Smooth muscle cell of the coronary artery (primary cell): ENCODE data around the gene CLIP4. TPM values are rescaled to one million over a fixed set of nuclear protein-coding genes. Genes with fewer than 3 reads are reported as not detected.

Experiments
- total RNA-seq: library from RNA; depleted of rRNA; stranded (reverse); fragments of >200 nt; gene quantifications from 2 replicates; pipeline ENCODE4 v1.2.3, GENCODE V29; 2014; ENCODE audit warnings: low replicate concordance

CLIP4 gene, protein sequence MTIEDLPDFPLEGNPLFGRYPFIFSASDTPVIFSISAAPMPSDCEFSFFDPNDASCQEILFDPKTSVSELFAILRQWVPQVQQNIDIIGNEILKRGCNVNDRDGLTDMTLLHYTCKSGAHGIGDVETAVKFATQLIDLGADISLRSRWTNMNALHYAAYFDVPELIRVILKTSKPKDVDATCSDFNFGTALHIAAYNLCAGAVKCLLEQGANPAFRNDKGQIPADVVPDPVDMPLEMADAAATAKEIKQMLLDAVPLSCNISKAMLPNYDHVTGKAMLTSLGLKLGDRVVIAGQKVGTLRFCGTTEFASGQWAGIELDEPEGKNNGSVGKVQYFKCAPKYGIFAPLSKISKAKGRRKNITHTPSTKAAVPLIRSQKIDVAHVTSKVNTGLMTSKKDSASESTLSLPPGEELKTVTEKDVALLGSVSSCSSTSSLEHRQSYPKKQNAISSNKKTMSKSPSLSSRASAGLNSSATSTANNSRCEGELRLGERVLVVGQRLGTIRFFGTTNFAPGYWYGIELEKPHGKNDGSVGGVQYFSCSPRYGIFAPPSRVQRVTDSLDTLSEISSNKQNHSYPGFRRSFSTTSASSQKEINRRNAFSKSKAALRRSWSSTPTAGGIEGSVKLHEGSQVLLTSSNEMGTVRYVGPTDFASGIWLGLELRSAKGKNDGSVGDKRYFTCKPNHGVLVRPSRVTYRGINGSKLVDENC
- 41.3 and 80.7 TPM in 2 replicates for total RNA-seq

DNA sequence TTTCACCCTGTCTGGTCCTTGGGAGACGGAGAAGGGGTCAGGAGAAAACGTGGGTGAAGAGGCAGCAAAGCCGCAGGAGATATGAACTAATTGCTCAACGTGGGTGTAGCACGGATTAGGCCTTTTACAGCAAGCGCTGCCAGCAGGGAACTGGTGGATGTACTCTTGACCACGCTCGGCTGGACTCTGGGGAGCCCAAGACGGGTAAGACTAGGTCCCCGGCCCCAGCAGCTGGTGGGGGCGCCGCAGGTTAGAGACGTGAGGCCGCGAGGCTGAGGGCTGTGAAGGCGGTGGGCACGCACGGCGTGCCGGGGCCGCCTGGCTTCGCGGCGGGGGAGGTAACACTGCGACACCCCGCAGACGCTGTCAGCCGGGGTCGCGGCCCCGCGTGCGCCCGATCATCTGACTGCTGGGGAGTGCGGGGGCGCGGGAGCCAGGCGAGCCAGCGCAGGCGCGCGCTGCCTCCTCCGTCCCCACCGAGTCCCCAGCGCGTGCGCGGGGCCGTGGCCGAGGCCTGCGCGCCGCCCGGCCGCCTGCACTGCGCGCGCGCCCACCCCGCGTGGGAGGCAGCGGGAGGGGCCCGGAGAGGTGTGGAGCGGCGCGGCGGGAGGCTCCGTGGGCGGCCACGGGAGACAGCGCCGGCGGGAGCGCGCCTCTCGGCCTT, at the start of gene CLIP4:
CLIP4 (plus strand) TSS at position 470 of the 664 bp plus-strand sequence. CDS start 5,974 bp downstream, outside the sequence.

DNA sequence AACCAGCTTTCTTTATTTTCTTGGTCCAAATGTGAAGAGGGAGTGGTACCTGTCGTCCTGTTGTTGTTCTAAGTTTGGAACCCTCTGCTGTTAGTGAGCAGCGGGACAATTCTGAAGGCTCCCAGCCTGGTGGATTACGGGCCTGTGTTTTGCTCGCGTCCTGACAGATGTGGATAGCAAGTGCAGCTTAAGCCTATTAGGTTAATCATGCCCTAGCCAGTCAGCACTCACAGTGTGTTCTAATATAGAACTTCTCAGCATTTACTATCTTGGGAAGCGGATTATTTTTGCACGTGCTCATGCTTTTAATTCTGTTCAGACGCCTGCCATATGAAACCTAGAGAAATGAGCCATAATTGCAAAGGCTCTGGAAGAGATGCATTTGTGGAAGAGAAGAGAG, 40.8 kb upstream of the CLIP4 start, which contains the start of gene PCARE:
PCARE (minus strand) TSS at position 113 of the 400 bp plus-strand sequence. CDS start 262 bp downstream, outside the sequence.

Other genes starting within 250 kb of the CLIP4 start
- gene TRMT61B, start 245.1 kb upstream of the CLIP4 start, total RNA-seq: 11.0 and 12.0 TPM in 2 replicates
- 54.6 and 122 TPM in 2 replicates for gene WDR43, start 220.7 kb upstream of the CLIP4 start, total RNA-seq
- gene TOGARAM2, start 134.1 kb upstream of the CLIP4 start, total RNA-seq: 0.23 TPM in 1 of 2 replicates, not detected in the other
- not detected in 2 replicates for gene PCARE, start 40.9 kb upstream of the CLIP4 start, total RNA-seq